HepG2 (cell line): ENCODE data around the gene GRB10. TPM values are rescaled to one million over a fixed set of nuclear protein-coding genes. Genes with fewer than 3 reads are reported as not detected.

Source experiments
- ATAC-seq: fragments of 200-7000 bp; cut with Tn5 transposase; 3 replicates; pipeline ENCODE4 v1.9.1; 2020; ENCODE audit warnings: mild to moderate bottlenecking, moderate library complexity
- BruUV-seq: library from RNA; stranded (reverse); fragments of 400-500 nt; replicated peaks from 2 replicates; lab custom pipeline; 2021; lab: Mats Ljungman, UMichigan
- CTCF ChIA-PET: fragments of 300-600 bp; formaldehyde crosslinking; extraction: SDS; loops from one replicate; lab custom pipeline; 2021; ENCODE audit warnings: low total read pairs, inconsistent platforms, low intra/inter-chr PET ratio; lab: Yijun Ruan, JAX
- POLR2A ChIA-PET: fragments of 350-600 bp; sonication (Branson Sonifier 250); formaldehyde crosslinking; loops from one replicate; lab custom pipeline; 2020; ENCODE audit warnings: antibody characterized with exemption, inconsistent platforms; lab: Yijun Ruan, JAX
- DNase-seq: peaks from one replicate; pipeline ENCODE4 v3.0.0-alpha.2; 2015; ENCODE audit warnings: low spot score
- FAIRE-seq: peaks from 3 replicates; lab custom pipeline; 2011; peaks lifted over from hg19 to GRCh38; lab: Jason Lieb, UNC
- H2AFZ ChIP-seq: one replicate; pipeline ENCODE4 v1.6.1; 2011; ENCODE audit warnings: low read length, inconsistent platforms
- H3K27ac ChIP-seq: fragments of 300-600 bp; 3 replicates; pipeline ENCODE4 v1.8.0; 2011; ENCODE audit warnings: mixed run types, mild to moderate bottlenecking, mixed read lengths, low read length, inconsistent platforms; ENCODE audit not compliant: insufficient read depth; ENCODE audit errors: extremely low read length
- H3K27me3 ChIP-seq, 2 experiments: fragments of 200-600 bp in 1 of 2; 2 replicates in 1 of 2; 3 replicates in 1 of 2; pipeline versions ENCODE4 v1.6.0 to v1.8.0; 2011; ENCODE audit warnings: low read length in 2 of 2, mild to moderate bottlenecking in 2 of 2, moderate library complexity in 2 of 2, inconsistent platforms in 1 of 2; ENCODE audit not compliant: insufficient read depth in 2 of 2, control insufficient read depth in 1 of 2
- H3K36me3 ChIP-seq, 2 experiments: fragments of 200-600 bp in 1 of 2; replicated peaks in 1 of 2; 2 replicates in 1 of 2; 3 replicates in 1 of 2; pipeline versions ENCODE4 v1.5.1 to v1.8.0; 2011; ENCODE audit warnings: low read length in 2 of 2, inconsistent platforms in 1 of 2; ENCODE audit not compliant: insufficient read depth in 2 of 2, control insufficient read depth in 1 of 2
- H3K4me1 ChIP-seq: 2 replicates; pipeline ENCODE4 v1.5.1; 2012; ENCODE audit warnings: low read length, inconsistent platforms; ENCODE audit not compliant: insufficient read depth
- H3K4me2 ChIP-seq: 2 replicates; pipeline ENCODE4 v1.6.0; 2011; ENCODE audit warnings: low read depth, low read length, inconsistent platforms
- H3K4me3 ChIP-seq, 3 experiments: fragments of 200-600 bp in 1 of 3; sonication (generic), shearing (Covaris generic) in 1 of 3; replicated peaks in 1 of 3; 2 replicates each; pipeline ENCODE4 v1.5.1; 2011 to 2016; ENCODE audit warnings: low read length in 3 of 3, inconsistent platforms in 2 of 3, low read depth in 2 of 3, mild to moderate bottlenecking in 2 of 3, control low read depth in 1 of 3, mixed read lengths in 1 of 3; ENCODE audit not compliant: insufficient read depth in 1 of 3
- H3K79me2 ChIP-seq: one replicate; pipeline ENCODE4 v1.6.1; 2011; ENCODE audit warnings: low read length, inconsistent platforms; ENCODE audit not compliant: insufficient read depth
- H3K9ac ChIP-seq: 2 replicates; pipeline ENCODE4 v1.6.0; 2011; ENCODE audit warnings: mild to moderate bottlenecking, low read depth, low read length, inconsistent platforms; ENCODE audit not compliant: insufficient read depth
- H3K9me3 ChIP-seq: 2 replicates; pipeline ENCODE4 v1.5.1; 2012; ENCODE audit warnings: mild to moderate bottlenecking, low read length
- H4K20me1 ChIP-seq: 2 replicates; pipeline ENCODE4 v1.6.0; 2011; ENCODE audit warnings: inconsistent platforms, mild to moderate bottlenecking, low read length, moderate library complexity; ENCODE audit not compliant: insufficient read depth
- HDAC1 ChIP-seq: sonication (generic); formaldehyde crosslinking; IDR thresholded peaks from 2 replicates; pipeline ENCODE4 v1.5.1; 2020; ENCODE audit warnings: mild to moderate bottlenecking, missing genetic modification reagents
- NR3C1 ChIP-seq: sonication (generic); formaldehyde crosslinking; IDR thresholded peaks from 2 replicates; pipeline ENCODE4 v1.4.0; 2020; ENCODE audit warnings: missing genetic modification reagents
- SOX13 ChIP-seq, 3 experiments: fragments of 450-650 bp in 1 of 3; sonication (generic) in 1 of 3; formaldehyde crosslinking in 1 of 3; IDR thresholded peaks in 2 of 3; conservative IDR thresholded peaks in 1 of 3; 2 replicates each; pipeline versions ENCODE4 v1.5.0 to v1.6.1; 2016 to 2020; ENCODE audit warnings: antibody characterized with exemption in 1 of 3, mild to moderate bottlenecking in 1 of 3, missing compliant biosample characterization in 1 of 3, missing genetic modification reagents in 1 of 3, moderate library complexity in 1 of 3
- YEATS4 ChIP-seq: sonication (generic); formaldehyde crosslinking; IDR thresholded peaks from 2 replicates; pipeline ENCODE4 v1.4.0; 2020; ENCODE audit warnings: missing genetic modification reagents, borderline replicate concordance
- ZNF280D ChIP-seq: sonication (generic); formaldehyde crosslinking; IDR thresholded peaks from 2 replicates; pipeline ENCODE4 v1.5.1; 2020; ENCODE audit warnings: mild to moderate bottlenecking, missing genetic modification reagents
- ZNF530 ChIP-seq: sonication (generic); formaldehyde crosslinking; IDR thresholded peaks from 2 replicates; pipeline ENCODE4 v1.5.0; 2020; ENCODE audit warnings: low read depth, mild to moderate bottlenecking, missing genetic modification reagents
- ZNF567 ChIP-seq: sonication (generic); formaldehyde crosslinking; IDR thresholded peaks from 2 replicates; pipeline ENCODE4 v1.8.1; 2023; ENCODE audit warnings: mild to moderate bottlenecking, missing genetic modification reagents, borderline replicate concordance
- ZSCAN25 ChIP-seq: sonication (generic); formaldehyde crosslinking; IDR thresholded peaks from 2 replicates; pipeline ENCODE4 v1.8.0; 2022; ENCODE audit warnings: mild to moderate bottlenecking, missing genetic modification reagents
- WGBS: methylation state at CpG from one replicate; pipeline ENCODE4 v1.1.6; 2017; ENCODE audit warnings: low lambda C conversion rate; 5-methylcytosine and 5-hydroxymethylcytosine counted together
- in situ Hi-C: cut with HindIII; loops from 2 replicates; pipeline ENCODE4 v1.10.0; 2017; ENCODE audit warnings: low pct_unique_long_range_greater_than_20kb; ENCODE audit not compliant: extremely low pct_ligation_motif_present
- intact Hi-C: fragments of 100-400 bp; cut with micrococcal nuclease; formaldehyde crosslinking; loops from one replicate; pipeline ENCODE4 v1.10.0; 2022; ENCODE audit not compliant: unreplicated experiment
- polyA plus RNA-seq, 8 experiments: library from polyadenylated mRNA; depleted of rRNA in 3 of 8; stranded (reverse) in 7 of 8; unstranded in 1 of 8; fragments of >200 nt; fragmentation: Illumina TruSeq in 4 of 8; extraction: Trizol in 4 of 8; gene quantifications; 2 replicates each; pipeline versions ENCODE4 v1.2.1 to v1.2.3, GENCODE V29; 2011 to 2016; ENCODE audit warnings: low read depth in 4 of 8, missing spikeins in 1 of 8, mixed read lengths in 1 of 8; ENCODE audit not compliant: insufficient read depth in 1 of 8
- total RNA-seq, 5 experiments: library from RNA; depleted of rRNA; stranded (reverse); fragments of >200 nt; fragmentation: Illumina TruSeq; extraction: Trizol; gene quantifications; 2 replicates each; pipeline ENCODE4 v1.2.3, GENCODE V29; 2016; ENCODE audit warnings: low read depth in 1 of 5

GRB10 gene
- total and polyA plus RNA-seq, 2 of the 13 experiments (the other 11 are each of a cell fraction or from before 2014, with no cell fraction given) = 4.0 to 6.8 TPM

DNA sequence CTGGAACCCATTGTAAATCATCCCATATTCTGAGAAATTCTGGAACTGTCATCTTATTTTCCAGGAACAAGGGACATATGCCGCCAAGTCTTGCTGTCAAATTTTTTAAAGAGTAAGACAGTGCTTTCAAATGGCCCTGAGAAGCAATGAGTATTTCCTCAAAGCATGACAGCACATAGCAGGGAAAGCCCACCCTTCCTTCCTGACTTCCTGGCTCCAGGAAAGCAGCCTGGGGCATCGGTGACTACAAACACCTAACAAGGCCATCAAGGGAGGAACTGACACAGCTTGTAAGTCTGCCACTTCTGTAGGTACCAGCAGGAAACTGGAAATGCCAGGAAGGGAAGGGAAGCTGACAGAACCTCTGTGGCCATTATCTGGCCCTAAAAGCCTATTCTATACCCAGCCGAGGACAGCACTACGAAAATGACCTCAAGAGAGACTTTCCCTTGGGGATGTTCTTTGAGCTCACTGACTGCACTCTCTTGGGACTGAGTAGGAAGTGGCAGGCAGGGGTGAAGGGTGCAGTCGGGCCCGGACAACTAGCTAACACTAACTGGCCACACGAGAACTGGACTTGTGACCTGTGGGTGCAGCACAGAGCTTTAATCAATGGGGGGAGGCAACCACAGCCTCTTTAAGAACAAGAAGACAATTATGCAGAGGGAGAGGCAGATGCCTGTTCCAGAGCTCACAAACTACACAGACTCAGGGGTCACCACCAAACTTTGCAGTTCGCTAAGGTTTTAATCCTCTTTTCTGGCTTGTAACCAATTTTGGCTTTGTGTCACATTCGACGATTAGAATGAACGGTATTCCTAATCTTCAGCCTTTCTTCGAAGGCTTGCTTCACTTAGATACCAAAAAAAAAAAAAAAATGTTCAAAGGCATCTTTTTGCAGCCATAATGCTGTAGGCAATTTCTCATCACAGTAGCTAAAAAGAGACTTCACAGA, 52.0 kb downstream of the GRB10 start (continued):
- TF ChIP-seq SOX13 (IDR thresholded peaks at IDR 0.05) (no peak), SOX13 (CRISPR knock-in tag; conservative IDR thresholded peaks at IDR 0.05 in 1 of 2, IDR thresholded peaks at IDR 0.05 in 1 of 2) (peak in 1 of 2 experiments; percentile 26; a peak in 1 of 4 replicates), ZSCAN25 (CRISPR knock-in tag) (peak; percentile 94)

DNA sequence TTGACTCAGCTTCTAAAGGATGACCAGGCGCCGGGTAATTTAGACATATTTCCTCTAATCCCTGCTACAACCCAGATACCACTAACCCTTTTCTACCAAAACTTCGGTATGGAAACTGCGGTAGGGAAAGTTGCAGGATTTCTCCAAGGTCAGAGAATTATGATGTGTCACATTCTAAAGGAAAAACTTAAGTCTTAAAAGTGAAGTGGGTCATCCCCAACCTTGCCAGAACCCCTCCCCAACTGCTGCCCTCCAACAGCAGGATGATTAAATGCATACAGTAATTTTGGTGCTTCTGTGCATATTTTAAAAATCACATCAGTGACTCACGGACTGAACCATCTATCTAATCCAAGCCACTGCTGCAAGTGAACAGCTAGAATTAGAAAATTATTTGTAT, 52.7 kb downstream of the GRB10 start:
- POLR2A ChIA-PET = no interaction called here
- BruUV-seq = no TSS peak
- H4K20me1 ChIP-seq = no peaks in the 10 kb centered on the region
- H3K9me3 ChIP-seq = no peaks in the 10 kb centered on the region
- intact Hi-C loops = no loop called here
- no peaks in the 10 kb centered on the region for H3K27me3 ChIP-seq
- 85% methylated on average over 5 of the region's 5 CpGs for WGBS
- peaks cover 29% of the 10 kb centered on the region for H3K4me1 ChIP-seq
- TF ChIP-seq NR3C1 (no peak), ZNF530 (CRISPR knock-in tag) (no peak), YEATS4 (CRISPR knock-in tag) (no peak), ZNF567 (CRISPR knock-in tag) (no peak), HDAC1 (CRISPR knock-in tag) (no peak), ZNF280D (no peak)
- TF ChIP-seq, all 625 proteins: peak for 0
- in situ Hi-C loops = no loop called here
- Histone ChIP-seq H3K4me3 (no peak overlapping the region), H3K79me2 (no peaks in the 10 kb centered on the region), H3K4me2 (no peak overlapping the region), H3K27ac (no peak overlapping the region), H3K9ac (no peak overlapping the region), H3K36me3 (no peaks in the 10 kb centered on the region), H2AFZ (no peak overlapping the region)
- no peak for DNase-seq
- CTCF ChIA-PET = no interaction called here
- ATAC-seq = no peak
- FAIRE-seq = no peak
